Keratinocyte (primary cell): Measurements from ENCODE around the gene VAV1. TPM values are rescaled to one million over a fixed set of nuclear protein-coding genes. Genes with fewer than 3 reads are reported as not detected.
"Not testable (repeated sequence)": the region's sequence is repeated elsewhere in the genome, so short reads cannot be mapped to it uniquely, and the experiment has no call there.

ENCODE experiments used
- DNase-seq: peaks from one replicate; pipeline ENCODE4 v3.0.0-alpha.2; 2011; ENCODE audit warnings: low read depth, missing footprints, low spot score
- FAIRE-seq: peaks from 2 replicates; lab custom pipeline; 2011; peaks lifted over from hg19 to GRCh38; lab: Jason Lieb, UNC
- H2AFZ ChIP-seq: 2 replicates; pipeline ENCODE4 v1.6.0; 2012; ENCODE audit warnings: low read length, control low read depth, inconsistent platforms; ENCODE audit not compliant: control insufficient read depth
- H3K27ac ChIP-seq: 2 replicates; pipeline ENCODE4 v1.5.1; 2011; ENCODE audit warnings: low read length; ENCODE audit not compliant: control insufficient read depth, insufficient read depth
- H3K27me3 ChIP-seq: 3 replicates; pipeline ENCODE4 v1.6.0; 2011; ENCODE audit warnings: low read length; ENCODE audit not compliant: control insufficient read depth, insufficient read depth; ENCODE audit errors: extremely low read depth
- H3K36me3 ChIP-seq, 2 experiments: 2 replicates in 1 of 2; 3 replicates in 1 of 2; pipeline ENCODE4 v1.5.1; 2011; ENCODE audit warnings: low read length in 2 of 2, mild to moderate bottlenecking in 1 of 2; ENCODE audit not compliant: control insufficient read depth in 2 of 2, insufficient read depth in 2 of 2; ENCODE audit errors: extremely low read depth in 1 of 2
- H3K4me1 ChIP-seq: 3 replicates; pipeline ENCODE4 v1.5.1; 2011; ENCODE audit warnings: low read length; ENCODE audit not compliant: control insufficient read depth, insufficient read depth; ENCODE audit errors: extremely low read depth
- H3K4me2 ChIP-seq: 3 replicates; pipeline ENCODE4 v1.6.0; 2011; ENCODE audit warnings: low read depth, low read length; ENCODE audit not compliant: control insufficient read depth, insufficient read depth; ENCODE audit errors: extremely low read depth
- H3K4me3 ChIP-seq, 3 experiments: fragments of 200-600 bp in 1 of 3; sonication (generic) in 1 of 3; 2 replicates in 2 of 3; 3 replicates in 1 of 3; pipeline ENCODE4 v1.5.1; 2011 to 2016; ENCODE audit warnings: low read length in 3 of 3, mild to moderate bottlenecking in 3 of 3, control low read depth in 2 of 3, inconsistent platforms in 1 of 3, low read depth in 1 of 3, mixed read lengths in 1 of 3, mixed run types in 1 of 3, moderate library complexity in 1 of 3; ENCODE audit not compliant: control insufficient read depth in 2 of 3, insufficient read depth in 2 of 3; ENCODE audit errors: extremely low read depth in 1 of 3
- H3K79me2 ChIP-seq: 2 replicates; pipeline ENCODE4 v1.6.0; 2012; ENCODE audit warnings: low read length; ENCODE audit not compliant: control insufficient read depth, insufficient read depth
- H3K9ac ChIP-seq: 3 replicates; pipeline ENCODE4 v1.6.0; 2011; ENCODE audit warnings: low read length; ENCODE audit not compliant: control insufficient read depth, insufficient read depth; ENCODE audit errors: extremely low read depth
- H3K9me1 ChIP-seq: 3 replicates; pipeline ENCODE4 v1.6.0; 2011; ENCODE audit warnings: low read length; ENCODE audit not compliant: control insufficient read depth, insufficient read depth; ENCODE audit errors: extremely low read depth
- H3K9me3 ChIP-seq: 2 replicates; pipeline ENCODE4 v1.5.1; 2012; ENCODE audit warnings: low read depth, low read length; ENCODE audit not compliant: control insufficient read depth
- H4K20me1 ChIP-seq: 3 replicates; pipeline ENCODE4 v1.6.0; 2011; ENCODE audit warnings: low read length; ENCODE audit not compliant: control insufficient read depth, insufficient read depth; ENCODE audit errors: extremely low read depth
- CTCF ChIP-seq, 3 experiments: IDR thresholded peaks in 1 of 3; conservative IDR thresholded peaks in 1 of 3; optimal IDR thresholded peaks in 1 of 3; 2 replicates in 2 of 3; 3 replicates in 1 of 3; pipeline versions ENCODE3 to v1.5.1; 2011; ENCODE audit warnings: low read length in 3 of 3, mild to moderate bottlenecking in 3 of 3, moderate library complexity in 2 of 3, control low read depth in 1 of 3, inconsistent platforms in 1 of 3; ENCODE audit not compliant: insufficient read depth in 2 of 3; ENCODE audit errors: extremely low read depth in 1 of 3
- EZH2 ChIP-seq: IDR thresholded peaks from one replicate; pipeline ENCODE4 v1.6.1; 2012; ENCODE audit warnings: inconsistent platforms, mild to moderate bottlenecking, low read length, moderate library complexity
- dilution Hi-C: fragments of 300-500 bp; cut with MboI; formaldehyde crosslinking; loops from one replicate; pipeline ENCODE4 v1.7.0; 2020; ENCODE audit warnings: low sequenced_read_pairs; ENCODE audit not compliant: extremely low pct_ligation_motif_present
- polyA plus RNA-seq, 5 experiments: library from polyadenylated mRNA; depleted of rRNA in 3 of 5; stranded (reverse) in 3 of 5; stranded (forward) in 1 of 5; unstranded in 1 of 5; fragments of >200 nt; gene quantifications; 1 replicate in 1 of 5; 2 replicates in 3 of 5; 3 replicates in 1 of 5; pipeline versions ENCODE4 v1.2.1 to v1.2.3, GENCODE V29; 2011 to 2012; ENCODE audit warnings: missing spikeins in 2 of 5, low read depth in 1 of 5, low replicate concordance in 1 of 5

The VAV1 gene
- polyA plus RNA-seq, 1 donor (not counting 4 experiments of a cell fraction or from before 2014, with no cell fraction given) = 0.42 TPM

GRCh38 chr19:6797646-6798045, 25.1 kb downstream of the VAV1 start:
- no peak for FAIRE-seq
- no peak for DNase-seq
- H3K4me3 ChIP-seq = no peak overlapping the region

GRCh38 chr19:6800160-6800790, 27.8 kb downstream of the VAV1 start:
- H3K9me1 ChIP-seq, H3K4me3 ChIP-seq, H3K9me3 ChIP-seq, H4K20me1 ChIP-seq, H3K27ac ChIP-seq, DNase-seq, H3K4me2 ChIP-seq, H3K36me3 ChIP-seq, H3K9ac ChIP-seq, H3K79me2 ChIP-seq, dilution Hi-C loops, FAIRE-seq, H3K27me3 ChIP-seq, H2AFZ ChIP-seq: not testable (repeated sequence)
- peaks cover 11% of the 10 kb centered on the region for H3K4me1 ChIP-seq

More at GRCh38 chr19:6797646-6798045, 25.1 kb downstream of the VAV1 start:
- Histone ChIP-seq H3K36me3 (no peaks in the 10 kb centered on the region), H2AFZ (no peak overlapping the region), H3K9ac (no peak overlapping the region), H3K4me1 (peaks cover 11% of the 10 kb centered on the region), H3K27ac (no peak overlapping the region), H3K9me3 (no peaks in the 10 kb centered on the region), H3K79me2 (no peaks in the 10 kb centered on the region), H3K27me3 (no peaks in the 10 kb centered on the region), H3K9me1 (no peaks in the 10 kb centered on the region), H4K20me1 (no peaks in the 10 kb centered on the region), H3K4me2 (no peak overlapping the region)
- dilution Hi-C loops = no loop called here
- TF ChIP-seq CTCF (optimal IDR thresholded peaks at IDR 0.05 in 1 of 3, IDR thresholded peaks at IDR 0.05 in 1 of 3, conservative IDR thresholded peaks at IDR 0.05 in 1 of 3; ENCODE audit: extremely low read depth in 1 of 3, insufficient read depth in 2 of 3, low read length in 3 of 3) (no peak), EZH2 (no peak)
